ENCODE data around the gene SETD4. TPM values are rescaled to one million over a fixed set of nuclear protein-coding genes. Genes with fewer than 3 reads are reported as not detected.

Gene SETD4
- total and polyA plus RNA-seq, 4 donors = 2.9 to 12.0 (median 6.8) TPM

DNA sequence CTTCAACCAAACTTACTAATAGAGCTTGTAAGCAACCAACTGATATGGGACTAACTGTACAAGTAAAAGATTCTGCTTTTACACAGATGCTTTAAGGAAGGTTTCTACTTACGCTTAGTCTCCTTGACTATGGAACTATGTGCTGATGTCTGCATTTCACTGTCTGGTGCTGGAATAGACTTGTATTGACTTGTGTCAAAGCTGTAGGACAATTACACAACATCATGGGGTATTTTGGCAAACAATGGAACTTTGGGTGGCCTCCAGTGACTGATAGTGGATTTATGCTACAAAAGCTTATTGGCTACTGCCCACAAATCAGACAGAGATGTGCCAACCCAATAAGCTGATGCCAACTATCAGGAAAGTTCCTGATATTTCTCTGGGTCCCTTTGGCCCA, 20.1 kb upstream of the SETD4 start:
- no peak for DNase-seq (ENCODE audit: low spot score)
- Histone ChIP-seq H3K27me3 (ENCODE audit: control insufficient read depth in 4 of 4, insufficient read depth in 4 of 4, low read length in 3 of 4) (no peaks in the 10 kb centered on the region), H3K4me1 (ENCODE audit: control insufficient read depth in 4 of 4, insufficient read depth in 4 of 4, low read length in 3 of 4) (peaks cover 4 to 33% (median 15%) of the 10 kb centered on the region in 4 donors), H3K36me3 (ENCODE audit: control insufficient read depth in 4 of 4, insufficient read depth in 3 of 4, low read depth in 1 of 4, low read length in 3 of 4) (no peaks in the 10 kb centered on the region), H3K4me3 (ENCODE audit: low read depth in 1 of 3, low read length in 3 of 3) (no peak overlapping the region), H3K9me3 (ENCODE audit: control insufficient read depth in 4 of 4, low read length in 3 of 4) (no peaks in the 10 kb centered on the region), H3K27ac (ENCODE audit: low read depth in 1 of 2, low read length in 2 of 2) (peak overlapping the region; percentile 73 to 89), H3K9ac (ENCODE audit: low read depth in 1 of 2, low read length in 2 of 2) (no peak overlapping the region)
- WGBS = 42% methylated on average over 1 of the region's 1 CpG
- peak; percentile 36 to 42 for TF ChIP-seq RAD21 (IDR thresholded peaks at IDR 0.05)
- TF ChIP-seq EGR1 (IDR thresholded peaks at IDR 0.05; ENCODE audit: low read depth in 2 of 2) = peak; percentile 42 to 74
- TF ChIP-seq, protein P1, sequence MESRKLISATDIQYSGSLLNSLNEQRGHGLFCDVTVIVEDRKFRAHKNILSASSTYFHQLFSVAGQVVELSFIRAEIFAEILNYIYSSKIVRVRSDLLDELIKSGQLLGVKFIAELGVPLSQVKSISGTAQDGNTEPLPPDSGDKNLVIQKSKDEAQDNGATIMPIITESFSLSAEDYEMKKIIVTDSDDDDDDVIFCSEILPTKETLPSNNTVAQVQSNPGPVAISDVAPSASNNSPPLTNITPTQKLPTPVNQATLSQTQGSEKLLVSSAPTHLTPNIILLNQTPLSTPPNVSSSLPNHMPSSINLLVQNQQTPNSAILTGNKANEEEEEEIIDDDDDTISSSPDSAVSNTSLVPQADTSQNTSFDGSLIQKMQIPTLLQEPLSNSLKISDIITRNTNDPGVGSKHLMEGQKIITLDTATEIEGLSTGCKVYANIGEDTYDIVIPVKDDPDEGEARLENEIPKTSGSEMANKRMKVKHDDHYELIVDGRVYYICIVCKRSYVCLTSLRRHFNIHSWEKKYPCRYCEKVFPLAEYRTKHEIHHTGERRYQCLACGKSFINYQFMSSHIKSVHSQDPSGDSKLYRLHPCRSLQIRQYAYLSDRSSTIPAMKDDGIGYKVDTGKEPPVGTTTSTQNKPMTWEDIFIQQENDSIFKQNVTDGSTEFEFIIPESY (IDR thresholded peaks at IDR 0.05) = peak; percentile 85
- TF ChIP-seq JUND (IDR thresholded peaks at IDR 0.05) = peak; percentile 38 to 78
- peak; percentile 65 to 77 for TF ChIP-seq HNF4A (conservative IDR thresholded peaks at IDR 0.05)
- TF ChIP-seq, protein P2, sequence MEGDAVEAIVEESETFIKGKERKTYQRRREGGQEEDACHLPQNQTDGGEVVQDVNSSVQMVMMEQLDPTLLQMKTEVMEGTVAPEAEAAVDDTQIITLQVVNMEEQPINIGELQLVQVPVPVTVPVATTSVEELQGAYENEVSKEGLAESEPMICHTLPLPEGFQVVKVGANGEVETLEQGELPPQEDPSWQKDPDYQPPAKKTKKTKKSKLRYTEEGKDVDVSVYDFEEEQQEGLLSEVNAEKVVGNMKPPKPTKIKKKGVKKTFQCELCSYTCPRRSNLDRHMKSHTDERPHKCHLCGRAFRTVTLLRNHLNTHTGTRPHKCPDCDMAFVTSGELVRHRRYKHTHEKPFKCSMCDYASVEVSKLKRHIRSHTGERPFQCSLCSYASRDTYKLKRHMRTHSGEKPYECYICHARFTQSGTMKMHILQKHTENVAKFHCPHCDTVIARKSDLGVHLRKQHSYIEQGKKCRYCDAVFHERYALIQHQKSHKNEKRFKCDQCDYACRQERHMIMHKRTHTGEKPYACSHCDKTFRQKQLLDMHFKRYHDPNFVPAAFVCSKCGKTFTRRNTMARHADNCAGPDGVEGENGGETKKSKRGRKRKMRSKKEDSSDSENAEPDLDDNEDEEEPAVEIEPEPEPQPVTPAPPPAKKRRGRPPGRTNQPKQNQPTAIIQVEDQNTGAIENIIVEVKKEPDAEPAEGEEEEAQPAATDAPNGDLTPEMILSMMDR (IDR thresholded peaks at IDR 0.05; ENCODE audit: low read depth, low read length, missing input control) = no peak
- TF ChIP-seq FOXA1 (IDR thresholded peaks at IDR 0.05) = peak; percentile 85
- peak; percentile 79 for TF ChIP-seq YY1 (IDR thresholded peaks at IDR 0.05)
- no peak for TF ChIP-seq HNF4G (IDR thresholded peaks at IDR 0.05)
- no peak for TF ChIP-seq TAF1 (conservative IDR thresholded peaks at IDR 0.05)
- TF ChIP-seq GABPA (IDR thresholded peaks at IDR 0.05 in 1 of 2, conservative IDR thresholded peaks at IDR 0.05 in 1 of 2) = peak in 1 of 2 donors; percentile 65
- peak; percentile 81 for TF ChIP-seq FOXA2 (IDR thresholded peaks at IDR 0.05)
- TF ChIP-seq, protein P3, sequence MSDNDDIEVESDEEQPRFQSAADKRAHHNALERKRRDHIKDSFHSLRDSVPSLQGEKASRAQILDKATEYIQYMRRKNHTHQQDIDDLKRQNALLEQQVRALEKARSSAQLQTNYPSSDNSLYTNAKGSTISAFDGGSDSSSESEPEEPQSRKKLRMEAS (IDR thresholded peaks at IDR 0.05) = peak; percentile 77
- TF ChIP-seq SP1 (IDR thresholded peaks at IDR 0.05) = peak; percentile 79
- peak; percentile 67 to 89 for TF ChIP-seq RXRA (IDR thresholded peaks at IDR 0.05)
- TF ChIP-seq, protein P4, sequence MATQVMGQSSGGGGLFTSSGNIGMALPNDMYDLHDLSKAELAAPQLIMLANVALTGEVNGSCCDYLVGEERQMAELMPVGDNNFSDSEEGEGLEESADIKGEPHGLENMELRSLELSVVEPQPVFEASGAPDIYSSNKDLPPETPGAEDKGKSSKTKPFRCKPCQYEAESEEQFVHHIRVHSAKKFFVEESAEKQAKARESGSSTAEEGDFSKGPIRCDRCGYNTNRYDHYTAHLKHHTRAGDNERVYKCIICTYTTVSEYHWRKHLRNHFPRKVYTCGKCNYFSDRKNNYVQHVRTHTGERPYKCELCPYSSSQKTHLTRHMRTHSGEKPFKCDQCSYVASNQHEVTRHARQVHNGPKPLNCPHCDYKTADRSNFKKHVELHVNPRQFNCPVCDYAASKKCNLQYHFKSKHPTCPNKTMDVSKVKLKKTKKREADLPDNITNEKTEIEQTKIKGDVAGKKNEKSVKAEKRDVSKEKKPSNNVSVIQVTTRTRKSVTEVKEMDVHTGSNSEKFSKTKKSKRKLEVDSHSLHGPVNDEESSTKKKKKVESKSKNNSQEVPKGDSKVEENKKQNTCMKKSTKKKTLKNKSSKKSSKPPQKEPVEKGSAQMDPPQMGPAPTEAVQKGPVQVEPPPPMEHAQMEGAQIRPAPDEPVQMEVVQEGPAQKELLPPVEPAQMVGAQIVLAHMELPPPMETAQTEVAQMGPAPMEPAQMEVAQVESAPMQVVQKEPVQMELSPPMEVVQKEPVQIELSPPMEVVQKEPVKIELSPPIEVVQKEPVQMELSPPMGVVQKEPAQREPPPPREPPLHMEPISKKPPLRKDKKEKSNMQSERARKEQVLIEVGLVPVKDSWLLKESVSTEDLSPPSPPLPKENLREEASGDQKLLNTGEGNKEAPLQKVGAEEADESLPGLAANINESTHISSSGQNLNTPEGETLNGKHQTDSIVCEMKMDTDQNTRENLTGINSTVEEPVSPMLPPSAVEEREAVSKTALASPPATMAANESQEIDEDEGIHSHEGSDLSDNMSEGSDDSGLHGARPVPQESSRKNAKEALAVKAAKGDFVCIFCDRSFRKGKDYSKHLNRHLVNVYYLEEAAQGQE (IDR thresholded peaks at IDR 0.05) = peak; percentile 87
- TF ChIP-seq, protein P5, sequence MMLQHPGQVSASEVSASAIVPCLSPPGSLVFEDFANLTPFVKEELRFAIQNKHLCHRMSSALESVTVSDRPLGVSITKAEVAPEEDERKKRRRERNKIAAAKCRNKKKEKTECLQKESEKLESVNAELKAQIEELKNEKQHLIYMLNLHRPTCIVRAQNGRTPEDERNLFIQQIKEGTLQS (IDR thresholded peaks at IDR 0.05) = no peak
- TF ChIP-seq NR2F2 (IDR thresholded peaks at IDR 0.05) = no peak

Measured in liver (tissue), 9 donors.